ENCODE results near the gene TNFSF13B.

TNFSF13B gene

GRCh38 chr13:108289819-108290218, 20.3 kb downstream of the TNFSF13B start:
- TF ChIP-seq, protein P1, sequence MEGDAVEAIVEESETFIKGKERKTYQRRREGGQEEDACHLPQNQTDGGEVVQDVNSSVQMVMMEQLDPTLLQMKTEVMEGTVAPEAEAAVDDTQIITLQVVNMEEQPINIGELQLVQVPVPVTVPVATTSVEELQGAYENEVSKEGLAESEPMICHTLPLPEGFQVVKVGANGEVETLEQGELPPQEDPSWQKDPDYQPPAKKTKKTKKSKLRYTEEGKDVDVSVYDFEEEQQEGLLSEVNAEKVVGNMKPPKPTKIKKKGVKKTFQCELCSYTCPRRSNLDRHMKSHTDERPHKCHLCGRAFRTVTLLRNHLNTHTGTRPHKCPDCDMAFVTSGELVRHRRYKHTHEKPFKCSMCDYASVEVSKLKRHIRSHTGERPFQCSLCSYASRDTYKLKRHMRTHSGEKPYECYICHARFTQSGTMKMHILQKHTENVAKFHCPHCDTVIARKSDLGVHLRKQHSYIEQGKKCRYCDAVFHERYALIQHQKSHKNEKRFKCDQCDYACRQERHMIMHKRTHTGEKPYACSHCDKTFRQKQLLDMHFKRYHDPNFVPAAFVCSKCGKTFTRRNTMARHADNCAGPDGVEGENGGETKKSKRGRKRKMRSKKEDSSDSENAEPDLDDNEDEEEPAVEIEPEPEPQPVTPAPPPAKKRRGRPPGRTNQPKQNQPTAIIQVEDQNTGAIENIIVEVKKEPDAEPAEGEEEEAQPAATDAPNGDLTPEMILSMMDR (IDR thresholded peaks at IDR 0.05; ENCODE audit: low read depth, low read length) = no peak
- no peak for TF ChIP-seq EZH2phosphoT487 (IDR thresholded peaks at IDR 0.05; ENCODE audit: low read depth)
- H3K9me3 ChIP-seq (ENCODE audit: insufficient read depth, low read length) = no peaks in the 10 kb centered on the region
- H3K4me1 ChIP-seq (ENCODE audit: low read length) = no peaks in the 10 kb centered on the region
- no peaks in the 10 kb centered on the region for H3K36me3 ChIP-seq (replicated peaks; ENCODE audit: low read depth, low read length)
- no peak overlapping the region for H3K9ac ChIP-seq (ENCODE audit: low read length)
- H3K4me2 ChIP-seq (ENCODE audit: low read length) = no peak overlapping the region
- H4K20me1 ChIP-seq (ENCODE audit: insufficient read depth, low read length) = no peaks in the 10 kb centered on the region
- H3K27me3 ChIP-seq (ENCODE audit: low read depth, low read length) = no peaks in the 10 kb centered on the region
- no peak overlapping the region for H3K4me3 ChIP-seq (ENCODE audit: low read length)
- no peak overlapping the region for H2AFZ ChIP-seq (ENCODE audit: low read depth, low read length)
- no peak overlapping the region for H3K27ac ChIP-seq (ENCODE audit: low read length)
- H3K79me2 ChIP-seq (ENCODE audit: low read length) = no peaks in the 10 kb centered on the region

DNA sequence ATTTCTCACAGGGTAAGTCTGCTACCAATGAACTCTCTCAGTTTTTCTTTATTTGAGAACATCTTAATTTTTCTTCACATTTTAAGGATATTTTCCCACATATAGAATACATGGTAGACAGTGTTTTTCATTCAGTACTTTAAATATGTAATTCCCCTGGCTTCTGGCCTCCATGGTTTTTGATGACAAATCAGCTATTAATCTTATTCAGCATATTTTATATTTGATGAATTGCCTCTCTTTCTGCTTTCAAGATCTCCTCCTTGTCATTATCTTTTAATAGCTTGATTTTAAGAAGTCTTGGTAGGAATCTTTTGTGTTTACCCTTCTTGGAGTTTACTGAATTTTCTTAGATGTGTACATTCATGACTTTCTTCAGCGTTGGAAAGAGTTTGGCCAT, 27.6 kb downstream of the TNFSF13B start:
- TF ChIP-seq, protein P1 (IDR thresholded peaks at IDR 0.05; ENCODE audit: low read depth, low read length) = no peak
- TF ChIP-seq EZH2phosphoT487 (IDR thresholded peaks at IDR 0.05; ENCODE audit: low read depth) = no peak
- no peak overlapping the region for H3K4me3 ChIP-seq (ENCODE audit: low read length)

GRCh38 chr13:108302279-108302678, 32.8 kb downstream of the TNFSF13B start:
- H3K4me2 ChIP-seq (ENCODE audit: low read length) = no peak overlapping the region
- H3K36me3 ChIP-seq (replicated peaks; ENCODE audit: low read depth, low read length) = no peaks in the 10 kb centered on the region
- H3K4me1 ChIP-seq (ENCODE audit: low read length) = no peaks in the 10 kb centered on the region
- no peak overlapping the region for H3K9ac ChIP-seq (ENCODE audit: low read length)
- no peak overlapping the region for H3K27ac ChIP-seq (ENCODE audit: low read length)
- H2AFZ ChIP-seq (ENCODE audit: low read depth, low read length) = no peak overlapping the region
- H3K9me3 ChIP-seq (ENCODE audit: insufficient read depth, low read length) = no peaks in the 10 kb centered on the region
- H3K27me3 ChIP-seq (ENCODE audit: low read depth, low read length) = no peaks in the 10 kb centered on the region
- no peaks in the 10 kb centered on the region for H4K20me1 ChIP-seq (ENCODE audit: insufficient read depth, low read length)
- H3K79me2 ChIP-seq (ENCODE audit: low read length) = no peaks in the 10 kb centered on the region
- no peak overlapping the region for H3K4me3 ChIP-seq (ENCODE audit: low read length)
- no peak for TF ChIP-seq EZH2phosphoT487 (IDR thresholded peaks at IDR 0.05; ENCODE audit: low read depth)
- TF ChIP-seq, protein P1 (IDR thresholded peaks at IDR 0.05; ENCODE audit: low read depth, low read length) = no peak

More for the DNA sequence above, 27.6 kb downstream of the TNFSF13B start:
- Histone ChIP-seq H3K4me1 (ENCODE audit: low read length) (no peaks in the 10 kb centered on the region), H3K79me2 (ENCODE audit: low read length) (no peaks in the 10 kb centered on the region), H4K20me1 (ENCODE audit: insufficient read depth, low read length) (no peaks in the 10 kb centered on the region), H3K27me3 (ENCODE audit: low read depth, low read length) (no peaks in the 10 kb centered on the region), H3K36me3 (replicated peaks; ENCODE audit: low read depth, low read length) (no peaks in the 10 kb centered on the region), H3K9ac (ENCODE audit: low read length) (no peak overlapping the region), H3K4me2 (ENCODE audit: low read length) (no peak overlapping the region), H2AFZ (ENCODE audit: low read depth, low read length) (no peak overlapping the region), H3K27ac (ENCODE audit: low read length) (no peak overlapping the region), H3K9me3 (ENCODE audit: insufficient read depth, low read length) (no peaks in the 10 kb centered on the region)

- H3K27me3 ChIP-seq (ENCODE audit: low read depth, low read length) = no peaks in the 10 kb centered on the region
- no peaks in the 10 kb centered on the region for H3K79me2 ChIP-seq (ENCODE audit: low read length)
- H3K9ac ChIP-seq (ENCODE audit: low read length) = no peak overlapping the region
- no peak overlapping the region for H3K27ac ChIP-seq (ENCODE audit: low read length)
- H4K20me1 ChIP-seq (ENCODE audit: insufficient read depth, low read length) = no peaks in the 10 kb centered on the region
- H2AFZ ChIP-seq (ENCODE audit: low read depth, low read length) = no peak overlapping the region
- H3K4me2 ChIP-seq (ENCODE audit: low read length) = no peak overlapping the region
- no peaks in the 10 kb centered on the region for H3K36me3 ChIP-seq (replicated peaks; ENCODE audit: low read depth, low read length)
- TF ChIP-seq, protein P1 (IDR thresholded peaks at IDR 0.05; ENCODE audit: low read depth, low read length) = no peak
- TF ChIP-seq EZH2phosphoT487 (IDR thresholded peaks at IDR 0.05; ENCODE audit: low read depth) = no peak
- no peak overlapping the region for H3K4me3 ChIP-seq (ENCODE audit: low read length)
- no peaks in the 10 kb centered on the region for H3K9me3 ChIP-seq (ENCODE audit: insufficient read depth, low read length)
- no peaks in the 10 kb centered on the region for H3K4me1 ChIP-seq (ENCODE audit: low read length)
These were observed 34.9 kb downstream of the TNFSF13B start for GRCh38 chr13:108304170-108305016.
